ENCODE results near the gene RRAGA. TPM values are rescaled to one million over a fixed set of nuclear protein-coding genes. Genes with fewer than 3 reads are reported as not detected.

RRAGA gene
- total and polyA plus RNA-seq, 9 of the 15 experiments (the other 6 are each of a cell fraction or from before 2014, with no cell fraction given) = 6.0 to 44.7 (median 18.8) TPM

DNA sequence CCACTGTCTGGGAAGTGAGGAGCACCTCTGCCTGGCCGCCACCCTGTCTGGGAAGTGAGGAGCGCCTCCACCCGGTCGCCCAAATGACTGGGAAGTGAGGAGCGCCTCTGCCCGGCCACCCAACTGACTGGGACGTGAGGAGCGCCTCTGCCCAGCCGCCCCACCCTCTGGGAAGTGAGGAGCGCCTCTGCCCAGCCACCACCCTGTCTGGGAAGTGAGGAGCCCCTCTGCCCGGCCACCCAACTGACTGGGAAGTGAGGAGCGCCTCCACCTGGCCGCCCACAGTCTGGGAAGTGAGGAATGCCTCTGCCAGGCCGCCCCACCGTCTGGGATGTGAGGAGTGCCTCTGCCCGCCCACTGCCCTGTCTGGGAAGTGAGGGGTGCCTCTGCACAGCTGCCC is 49.1 kb upstream of the RRAGA start (continued):
- TF ChIP-seq, protein P1, sequence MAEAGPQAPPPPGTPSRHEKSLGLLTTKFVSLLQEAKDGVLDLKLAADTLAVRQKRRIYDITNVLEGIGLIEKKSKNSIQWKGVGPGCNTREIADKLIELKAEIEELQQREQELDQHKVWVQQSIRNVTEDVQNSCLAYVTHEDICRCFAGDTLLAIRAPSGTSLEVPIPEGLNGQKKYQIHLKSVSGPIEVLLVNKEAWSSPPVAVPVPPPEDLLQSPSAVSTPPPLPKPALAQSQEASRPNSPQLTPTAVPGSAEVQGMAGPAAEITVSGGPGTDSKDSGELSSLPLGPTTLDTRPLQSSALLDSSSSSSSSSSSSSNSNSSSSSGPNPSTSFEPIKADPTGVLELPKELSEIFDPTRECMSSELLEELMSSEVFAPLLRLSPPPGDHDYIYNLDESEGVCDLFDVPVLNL (CRISPR knock-in tag; IDR thresholded peaks at IDR 0.05; ENCODE audit: low read depth) = no peak
- no peak for TF ChIP-seq FUS (optimal IDR thresholded peaks at IDR 0.05; ENCODE audit: low read depth, low read length)
- TF ChIP-seq ILF3 (IDR thresholded peaks at IDR 0.05; ENCODE audit: borderline replicate concordance) = no peak

DNA sequence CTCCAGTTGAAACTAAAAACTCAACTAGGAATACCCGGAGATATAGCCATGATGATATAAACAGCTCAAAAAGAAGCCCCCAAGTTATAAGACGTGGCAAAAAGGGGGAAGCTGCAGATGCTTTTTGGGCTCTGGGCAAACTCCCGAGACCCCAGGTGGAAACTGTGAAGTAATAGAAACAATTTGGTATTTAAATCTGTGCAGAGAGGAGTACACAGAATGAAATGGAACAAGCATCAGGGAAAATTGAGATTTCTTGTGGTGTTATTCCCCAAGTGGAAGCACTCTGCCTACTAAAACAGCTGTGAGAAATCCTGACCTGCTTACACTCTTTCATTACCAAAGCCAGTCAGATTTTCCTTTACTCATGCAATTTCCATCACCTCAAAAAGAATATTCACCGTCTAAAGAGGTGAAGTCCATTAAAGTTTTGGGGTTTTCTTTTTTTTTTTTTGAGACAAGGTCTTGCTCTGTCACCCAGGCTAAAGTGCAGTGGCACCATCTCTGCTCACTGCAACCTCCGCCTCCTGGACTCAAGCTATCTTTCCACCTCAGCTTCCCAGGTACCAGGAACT is 39.7 kb upstream of the RRAGA start:
- no TSS peak for BruUV-seq (replicated peaks)
- FAIRE-seq (no peak), DNase-seq (ENCODE audit: extremely low read depth in 1 of 4, low spot score in 3 of 4) (no peak), ATAC-seq (no peak)
- WGBS (ENCODE audit: insufficient coverage, low coverage, missing lambda C conversion rate) = 0% methylated on average over 4 of the region's 5 CpGs
- Histone ChIP-seq H3K36me3 (ENCODE audit: control insufficient read depth, insufficient read depth, low read length) (no peaks in the 10 kb centered on the region), H4K20me1 (replicated peaks; ENCODE audit: control insufficient read depth, insufficient read depth, low read length) (no peaks in the 10 kb centered on the region), H3K27ac (ENCODE audit: extremely low read depth, low read depth, low read length) (no peak overlapping the region), H3K4me2 (ENCODE audit: insufficient read depth, low read length) (no peak overlapping the region), H3K4me3 (no peak overlapping the region), H3K27me3 (ENCODE audit: control insufficient read depth in 2 of 2, insufficient read depth in 2 of 2, low read length in 2 of 2) (no peaks in the 10 kb centered on the region), H3K9me1 (ENCODE audit: control insufficient read depth, insufficient read depth, low read length) (no peaks in the 10 kb centered on the region), H3K9me3 (replicated peaks; ENCODE audit: control insufficient read depth, insufficient read depth, low read depth, low read length) (no peaks in the 10 kb centered on the region), H3K79me2 (ENCODE audit: control insufficient read depth, insufficient read depth, low read length) (no peaks in the 10 kb centered on the region), H3K4me1 (replicated peaks in 1 of 2; ENCODE audit: control insufficient read depth in 2 of 2, insufficient read depth in 2 of 2, low read length in 2 of 2) (no peaks in the 10 kb centered on the region), H2AFZ (ENCODE audit: low read depth, low read length) (no peak overlapping the region), H3K9ac (ENCODE audit: insufficient read depth in 1 of 2, low read depth in 2 of 2, low read length in 2 of 2) (no peak overlapping the region)
- ChIA-PET CTCF (ENCODE audit: low intra/inter-chr PET ratio) (no interaction called here), POLR2A (interaction anchor here (0.6 kb wide), 1 partner anchor 439 kb away, joined by 4 read pairs; no protein-coding TSS in a partner anchor)
- intact Hi-C loops (cut with micrococcal nuclease) (no loop called here), in situ Hi-C loops (cut with MboI) (no loop called here)
- TF ChIP-seq GTF2A2 (tag; IDR thresholded peaks at IDR 0.05) (no peak), MXI1 (IDR thresholded peaks at IDR 0.05; ENCODE audit: low read depth, low read length) (no peak), ZNF239 (CRISPR knock-in tag; IDR thresholded peaks at IDR 0.05) (no peak), SMAD4 (CRISPR knock-in tag; conservative IDR thresholded peaks at IDR 0.05) (no peak), YY1 (IDR thresholded peaks at IDR 0.05; ENCODE audit: borderline replicate concordance in 1 of 3, control insufficient read depth in 1 of 3, extremely low read depth in 1 of 3, insufficient read depth in 3 of 3, insufficient read length in 1 of 3, insufficient replicate concordance in 2 of 3, low read depth in 1 of 3, low read length in 2 of 3) (no peak), ZNF316 (IDR thresholded peaks at IDR 0.05) (no peak)
- TF ChIP-seq, protein P2, sequence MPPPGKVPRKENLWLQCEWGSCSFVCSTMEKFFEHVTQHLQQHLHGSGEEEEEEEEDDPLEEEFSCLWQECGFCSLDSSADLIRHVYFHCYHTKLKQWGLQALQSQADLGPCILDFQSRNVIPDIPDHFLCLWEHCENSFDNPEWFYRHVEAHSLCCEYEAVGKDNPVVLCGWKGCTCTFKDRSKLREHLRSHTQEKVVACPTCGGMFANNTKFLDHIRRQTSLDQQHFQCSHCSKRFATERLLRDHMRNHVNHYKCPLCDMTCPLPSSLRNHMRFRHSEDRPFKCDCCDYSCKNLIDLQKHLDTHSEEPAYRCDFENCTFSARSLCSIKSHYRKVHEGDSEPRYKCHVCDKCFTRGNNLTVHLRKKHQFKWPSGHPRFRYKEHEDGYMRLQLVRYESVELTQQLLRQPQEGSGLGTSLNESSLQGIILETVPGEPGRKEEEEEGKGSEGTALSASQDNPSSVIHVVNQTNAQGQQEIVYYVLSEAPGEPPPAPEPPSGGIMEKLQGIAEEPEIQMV (tag; conservative IDR thresholded peaks at IDR 0.05; ENCODE audit: low read depth) = no peak
